NCI-H446 treated with DMSO at 0.1 percent for 48 hours (cell line): ENCODE measurements around the gene FER.

Experiments used
- DNase-seq: peaks from one replicate; lab custom pipeline; 2025; lab: John Stamatoyannopoulos, UW

Gene FER

DNA sequence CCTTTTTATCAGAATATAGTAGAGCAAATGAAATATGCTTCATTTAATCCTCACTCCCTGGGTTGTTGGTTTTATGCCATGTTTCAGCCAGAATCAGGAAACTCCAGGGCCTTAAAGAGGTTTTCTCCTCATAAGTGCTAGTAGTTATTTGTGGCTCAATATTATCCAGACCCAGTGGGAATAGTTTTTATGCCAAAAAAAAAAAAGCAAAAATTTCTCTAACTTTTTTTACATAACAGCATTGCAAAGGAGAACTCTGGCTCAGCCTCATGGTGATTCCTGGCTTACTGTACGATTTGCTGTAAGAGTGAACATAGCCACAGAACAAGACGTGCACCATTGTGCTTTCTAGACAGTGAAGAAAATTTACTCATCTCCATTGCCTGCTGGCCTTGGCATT, 429.5 kb downstream of the FER start:
- peak; percentile 67 for DNase-seq

DNA sequence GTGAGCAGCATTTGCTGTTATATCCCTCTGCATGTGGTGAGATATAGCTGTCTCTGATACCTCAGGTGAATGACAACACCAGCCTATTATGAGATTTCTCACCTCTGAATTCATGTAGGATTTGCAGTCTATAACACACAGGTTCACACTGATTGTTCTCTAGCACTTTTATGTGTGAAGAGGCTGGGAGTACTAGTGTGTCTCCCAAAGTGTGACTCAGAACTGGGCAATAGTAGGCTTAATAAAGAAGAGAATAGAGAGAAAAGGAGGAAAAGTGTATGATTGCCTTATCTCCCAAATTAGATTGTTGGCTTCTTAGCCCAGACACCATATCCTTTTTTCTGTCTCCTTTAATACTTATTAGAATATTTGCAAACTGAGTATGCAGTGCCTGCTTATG, 430.1 kb downstream of the FER start:
- no peak for DNase-seq

DNA sequence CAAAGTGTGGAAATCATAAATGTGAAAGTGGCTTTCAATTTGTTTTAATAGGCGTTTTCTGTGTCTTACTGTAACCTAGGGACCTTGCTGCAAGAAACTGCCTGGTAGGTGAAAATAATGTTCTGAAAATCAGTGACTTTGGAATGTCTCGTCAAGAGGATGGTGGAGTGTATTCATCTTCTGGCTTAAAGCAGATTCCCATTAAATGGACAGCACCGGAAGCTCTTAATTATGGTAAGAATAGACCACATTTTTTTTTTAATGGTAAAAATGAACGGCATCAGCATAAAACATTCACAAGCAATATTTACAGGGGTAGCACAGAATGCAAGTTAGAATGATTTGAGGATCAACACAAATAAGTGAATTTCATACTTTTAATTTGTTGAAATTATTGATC, 433.0 kb downstream of the FER start:
- no peak for DNase-seq

DNA sequence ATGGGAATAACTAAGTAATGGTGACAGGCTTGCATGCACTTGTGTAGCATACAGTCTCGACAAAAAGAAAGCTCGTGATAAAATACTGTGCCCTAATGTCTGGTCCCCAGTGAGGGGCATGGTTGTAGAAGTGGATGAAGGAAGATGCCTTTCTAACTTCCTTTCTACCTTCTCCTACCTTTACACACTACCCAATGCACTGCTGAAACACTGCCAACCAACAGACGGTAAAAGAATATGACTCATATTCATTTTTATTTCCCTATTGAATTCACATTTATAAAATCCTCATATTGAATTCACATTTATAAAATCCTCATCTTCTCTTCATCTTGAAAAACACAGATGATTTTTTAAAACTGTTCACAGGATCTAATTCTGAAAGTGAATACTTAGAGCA, 439.1 kb downstream of the FER start:
- no peak for DNase-seq

DNA sequence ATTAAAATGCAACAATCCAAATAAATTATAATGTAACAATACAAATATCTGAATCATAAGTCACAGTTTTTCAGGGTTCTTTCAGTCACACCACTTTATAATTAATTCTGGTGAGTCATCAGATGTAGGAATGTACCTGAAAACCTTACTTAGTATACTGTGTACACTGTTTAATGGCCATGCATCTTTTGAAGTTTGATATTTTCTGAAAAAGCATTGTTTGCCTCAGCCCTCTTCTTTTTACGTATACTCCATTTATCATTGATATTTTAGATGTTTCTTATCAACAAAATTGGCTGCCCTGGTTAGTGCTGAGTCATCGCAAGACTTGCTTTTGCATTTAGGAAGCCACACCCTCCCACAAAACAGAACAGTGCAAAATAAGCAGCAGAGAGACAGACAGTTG, 443.5 kb downstream of the FER start:
- DNase-seq, result no peak

DNA sequence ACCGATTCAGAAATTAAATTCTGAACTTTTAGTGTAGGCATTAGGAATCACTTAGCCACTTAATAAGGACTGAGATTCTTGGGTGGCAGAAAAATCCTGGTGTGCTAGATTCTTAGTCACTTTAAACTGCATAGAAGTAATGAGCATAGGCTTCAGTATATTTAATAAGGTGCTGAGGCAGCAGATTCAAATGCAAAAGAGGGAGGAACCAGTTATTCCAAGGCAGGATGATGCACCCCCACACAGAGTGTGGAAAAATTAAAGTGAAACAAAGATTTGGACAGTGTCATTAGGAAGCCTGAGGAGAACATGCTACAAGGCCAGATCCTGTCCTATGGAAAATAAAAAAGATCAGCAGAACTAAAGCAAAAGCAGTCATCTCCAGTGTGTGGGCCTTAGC, 444.3 kb downstream of the FER start:
- no peak for DNase-seq

DNA sequence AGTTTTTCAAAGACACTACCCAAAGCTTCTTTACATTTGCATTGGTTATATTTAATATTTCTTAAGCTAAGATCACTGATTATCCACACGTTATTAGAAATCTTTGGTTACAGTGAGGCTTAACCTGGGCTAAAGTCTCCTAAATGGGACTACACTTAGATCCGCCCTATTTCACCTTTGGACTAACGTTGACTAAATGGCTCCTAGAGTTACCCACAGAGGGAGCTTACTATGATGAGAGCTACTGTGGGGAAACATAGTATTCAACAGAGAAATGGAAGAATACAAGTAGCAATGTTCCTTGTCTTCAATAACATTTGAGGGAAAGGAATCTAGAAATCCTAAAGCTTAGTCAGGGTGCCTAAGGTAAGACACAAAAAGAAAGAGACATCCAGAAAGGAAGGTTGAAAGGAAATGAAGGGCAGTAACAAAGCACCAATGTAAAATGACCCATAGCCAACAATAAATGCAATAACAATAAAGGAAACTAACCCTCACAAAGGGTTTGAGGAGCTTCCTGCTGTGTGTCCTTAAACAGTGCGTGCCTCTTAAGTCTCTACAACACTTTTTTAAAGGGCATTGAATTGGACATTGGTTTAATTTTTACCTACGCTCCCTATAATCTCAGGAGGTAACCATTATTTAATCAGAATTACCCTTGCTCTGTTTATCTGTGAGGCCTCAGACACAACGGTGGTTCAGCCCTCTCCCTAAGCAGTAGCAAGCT, 445.0 kb downstream of the FER start:
- DNase-seq, result no peak

DNA sequence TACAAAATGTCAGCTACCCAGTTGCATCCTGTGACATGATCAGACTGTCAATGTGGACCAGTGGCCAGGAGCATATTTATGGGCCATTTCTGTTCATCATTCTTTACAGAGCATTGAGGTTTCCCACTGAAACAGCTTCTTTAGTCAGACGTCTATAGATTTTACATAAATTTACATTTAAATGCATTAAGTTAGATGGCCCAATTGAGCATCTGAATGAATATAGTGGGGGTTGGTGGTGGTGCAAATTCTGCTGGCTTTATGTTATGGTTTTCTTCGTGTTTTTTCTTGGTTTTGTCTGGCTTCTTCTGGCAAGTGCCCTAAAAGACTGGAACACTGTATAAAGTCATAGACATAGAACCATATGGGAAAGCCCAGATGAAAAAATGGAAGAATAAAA, 448.0 kb downstream of the FER start:
- no peak for DNase-seq

DNA sequence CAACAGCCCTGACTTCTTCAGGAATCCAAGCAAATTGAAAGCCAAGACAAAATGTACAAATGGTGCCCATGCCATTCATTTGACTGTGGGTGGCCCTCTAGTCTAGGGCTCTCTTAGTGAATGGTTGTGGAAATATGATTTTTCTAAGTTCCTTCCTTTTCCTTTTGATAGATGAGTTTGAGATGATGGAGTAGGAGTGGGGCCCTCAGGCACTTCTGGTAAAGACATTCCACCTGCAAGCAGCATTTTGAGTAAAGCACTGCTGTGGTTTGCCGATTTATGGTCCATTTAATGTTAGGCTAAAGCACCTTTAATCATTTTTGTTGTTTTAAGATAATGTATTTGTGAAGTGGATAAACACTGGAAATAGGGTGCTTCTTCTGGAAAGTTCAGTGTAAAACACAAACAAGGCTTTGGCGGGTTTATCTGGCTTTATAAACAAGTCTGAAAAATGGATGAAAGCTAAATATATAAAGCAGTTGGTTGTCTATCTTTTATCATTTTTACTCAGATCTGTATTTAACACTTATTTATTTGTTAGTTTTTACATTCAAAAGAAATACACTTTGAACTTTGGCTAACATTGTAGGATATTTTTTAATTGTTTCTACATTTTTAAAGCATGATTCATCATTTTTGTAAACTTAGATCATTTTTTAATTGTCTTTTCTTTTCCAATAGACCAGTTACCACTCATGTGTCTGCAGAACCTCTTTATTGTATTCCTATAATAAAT, 448.6 kb downstream of the FER start:
- no peak for DNase-seq

DNA sequence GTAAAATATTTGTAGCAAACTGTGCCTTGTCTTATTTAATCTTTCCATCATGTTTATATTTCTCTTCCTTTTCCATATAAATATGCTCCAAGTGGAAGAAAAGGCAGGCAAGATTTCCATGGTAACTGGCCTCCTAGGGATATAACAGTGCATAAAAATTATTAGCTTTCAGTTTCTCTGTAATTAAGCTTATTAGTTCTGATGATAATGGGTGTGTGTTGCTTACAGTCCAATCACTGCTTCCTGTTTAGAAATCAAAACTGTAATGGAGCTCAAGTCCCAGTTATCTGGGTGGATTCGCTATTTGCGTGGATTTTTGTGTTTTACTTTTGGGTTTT, 449.1 kb downstream of the FER start:
- DNase-seq, result no peak

DNA sequence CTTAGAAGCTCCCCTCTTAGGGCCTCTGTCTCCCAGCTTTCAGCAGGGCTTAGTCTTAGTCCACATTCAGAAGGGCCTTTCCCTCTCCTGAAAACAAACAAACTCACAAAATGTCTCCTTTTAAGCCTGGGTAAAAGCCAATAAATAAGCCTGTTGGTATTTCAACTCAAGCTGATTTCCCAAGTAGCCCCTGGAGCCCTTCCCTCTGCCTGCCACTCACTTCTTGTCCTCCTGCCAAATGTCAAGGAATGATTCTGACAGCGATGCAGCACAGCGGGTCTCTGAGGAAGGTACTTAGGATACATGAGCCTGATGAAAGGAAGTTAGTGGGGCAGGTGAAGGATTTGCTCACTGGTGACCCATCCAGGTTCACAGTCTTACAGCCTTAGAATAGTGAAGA, 451.6 kb downstream of the FER start:
- DNase-seq, result no peak

DNA sequence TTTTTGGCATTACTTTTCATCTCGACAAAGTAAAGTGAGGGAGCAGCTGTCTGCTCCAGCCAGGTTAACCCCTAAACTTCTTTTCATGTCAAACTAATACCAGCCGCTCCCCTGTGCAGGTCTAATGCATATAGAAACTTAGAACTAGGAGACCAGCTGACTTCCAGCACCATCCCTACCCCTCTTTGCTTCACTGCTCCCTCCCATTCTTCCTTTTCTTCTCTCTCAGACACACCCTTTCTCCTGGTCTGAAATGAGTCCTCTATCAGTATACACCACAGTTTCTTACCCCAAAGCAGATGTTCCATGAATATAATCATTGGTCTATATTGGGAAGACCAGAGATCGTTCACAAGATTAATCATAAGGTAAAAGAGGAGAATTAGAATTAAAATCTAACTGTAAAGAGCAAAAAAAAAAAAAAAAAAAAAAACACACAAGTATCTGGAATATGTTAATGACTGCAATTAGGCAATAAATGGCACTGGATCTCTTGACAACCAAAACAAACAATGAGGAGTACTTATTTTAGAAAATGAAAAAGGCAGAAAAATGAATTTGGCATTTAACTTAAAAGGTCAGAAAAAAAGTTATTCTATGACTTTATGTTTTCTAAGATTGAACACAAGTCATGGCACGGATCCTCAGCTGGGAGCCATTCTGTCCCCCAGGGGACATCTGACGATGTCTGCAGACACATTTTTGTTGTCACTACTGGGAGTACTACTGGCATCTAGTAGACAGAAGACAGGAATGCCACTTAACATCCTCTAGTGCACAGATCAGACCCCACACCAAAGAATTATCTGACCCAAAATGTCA, 452.3 kb downstream of the FER start:
- no peak for DNase-seq

DNA sequence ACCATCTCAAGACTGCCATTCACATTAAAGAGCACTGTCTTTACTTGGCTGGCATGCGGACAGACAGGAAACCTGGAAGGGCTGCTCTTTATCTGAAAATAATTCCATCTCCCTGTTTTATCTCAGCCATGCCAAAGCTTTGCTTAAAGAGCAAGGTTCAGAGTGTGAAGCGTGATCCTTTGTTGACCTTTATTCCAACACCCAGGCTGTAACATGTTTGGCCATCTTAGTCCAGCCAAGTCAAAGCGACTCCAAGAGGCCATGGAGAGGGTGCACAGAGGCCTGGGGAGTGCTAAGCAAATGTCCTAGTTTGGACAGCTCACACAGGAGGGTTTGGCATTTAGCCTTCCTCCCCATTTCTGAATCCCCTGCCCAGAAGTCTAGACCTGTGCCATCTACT, 467.3 kb downstream of the FER start:
- no peak for DNase-seq

DNA sequence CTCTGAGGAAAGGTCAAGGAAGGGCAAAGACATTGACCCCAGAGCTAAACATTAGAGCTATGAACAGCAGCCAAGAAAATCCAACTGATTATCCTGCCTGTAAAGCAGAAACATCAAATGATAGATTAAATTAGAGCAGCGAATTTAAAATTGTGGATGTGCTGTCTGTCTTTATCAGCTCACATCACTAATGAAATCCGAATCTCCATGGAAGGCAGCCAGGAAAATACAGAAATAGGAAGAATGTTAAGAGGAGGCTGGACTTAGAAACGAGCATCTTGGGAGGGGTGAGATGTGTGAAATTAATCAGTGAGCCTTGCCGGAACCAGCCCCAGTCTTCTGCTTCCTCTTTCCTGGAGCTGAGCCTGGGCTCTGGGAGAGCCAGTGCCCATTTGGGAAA, 471.1 kb downstream of the FER start:
- DNase-seq, result no peak

DNA sequence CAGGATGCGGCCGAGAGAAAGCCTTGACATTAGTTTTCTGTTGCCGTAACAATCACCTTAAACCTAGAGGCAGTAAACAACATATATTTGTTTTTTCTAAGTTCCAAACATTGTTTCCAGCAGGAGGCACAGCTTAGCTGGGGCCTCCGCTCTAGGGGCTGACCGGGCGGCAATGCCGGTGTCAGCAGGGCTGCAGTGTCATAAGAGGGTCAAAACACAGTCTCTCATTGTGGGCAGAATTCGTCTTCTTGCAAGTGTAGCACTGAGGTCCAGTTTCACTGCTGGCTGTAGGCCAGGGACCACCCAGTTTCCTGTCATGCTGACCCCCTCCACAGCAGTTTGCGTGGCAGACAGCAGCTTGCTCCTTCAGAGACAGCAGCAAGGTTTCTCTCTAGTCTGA, 475.8 kb downstream of the FER start:
- DNase-seq, result no peak

DNA sequence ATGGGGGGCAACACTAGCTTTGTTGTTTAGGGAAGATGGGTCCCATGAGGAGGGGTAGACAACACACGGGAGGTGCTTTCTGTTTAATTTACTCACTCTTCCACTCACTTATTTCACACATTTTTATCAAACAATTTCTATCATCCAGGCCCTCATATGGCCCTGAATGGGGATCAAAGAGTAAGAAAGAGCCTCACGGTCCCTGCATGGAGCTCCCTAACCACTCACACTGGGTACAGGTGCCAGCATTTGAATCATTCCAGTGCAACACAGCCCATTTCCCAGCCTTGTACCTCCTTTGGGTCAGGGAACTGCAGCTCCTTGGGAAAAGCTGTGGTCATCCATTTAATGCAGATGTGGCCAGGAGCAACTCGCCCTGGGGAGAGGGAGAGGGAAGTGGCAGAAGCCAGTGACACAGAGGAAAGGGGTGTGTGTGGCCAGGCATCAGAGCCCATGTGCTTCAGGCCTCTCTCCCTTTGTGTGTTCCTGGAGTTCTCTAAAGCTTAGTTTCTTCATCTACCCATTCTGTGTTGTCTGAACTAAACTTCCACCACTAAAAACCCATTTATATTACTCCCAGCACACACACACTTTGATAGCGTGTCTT, 476.7 kb downstream of the FER start:
- DNase-seq, result no peak

DNA sequence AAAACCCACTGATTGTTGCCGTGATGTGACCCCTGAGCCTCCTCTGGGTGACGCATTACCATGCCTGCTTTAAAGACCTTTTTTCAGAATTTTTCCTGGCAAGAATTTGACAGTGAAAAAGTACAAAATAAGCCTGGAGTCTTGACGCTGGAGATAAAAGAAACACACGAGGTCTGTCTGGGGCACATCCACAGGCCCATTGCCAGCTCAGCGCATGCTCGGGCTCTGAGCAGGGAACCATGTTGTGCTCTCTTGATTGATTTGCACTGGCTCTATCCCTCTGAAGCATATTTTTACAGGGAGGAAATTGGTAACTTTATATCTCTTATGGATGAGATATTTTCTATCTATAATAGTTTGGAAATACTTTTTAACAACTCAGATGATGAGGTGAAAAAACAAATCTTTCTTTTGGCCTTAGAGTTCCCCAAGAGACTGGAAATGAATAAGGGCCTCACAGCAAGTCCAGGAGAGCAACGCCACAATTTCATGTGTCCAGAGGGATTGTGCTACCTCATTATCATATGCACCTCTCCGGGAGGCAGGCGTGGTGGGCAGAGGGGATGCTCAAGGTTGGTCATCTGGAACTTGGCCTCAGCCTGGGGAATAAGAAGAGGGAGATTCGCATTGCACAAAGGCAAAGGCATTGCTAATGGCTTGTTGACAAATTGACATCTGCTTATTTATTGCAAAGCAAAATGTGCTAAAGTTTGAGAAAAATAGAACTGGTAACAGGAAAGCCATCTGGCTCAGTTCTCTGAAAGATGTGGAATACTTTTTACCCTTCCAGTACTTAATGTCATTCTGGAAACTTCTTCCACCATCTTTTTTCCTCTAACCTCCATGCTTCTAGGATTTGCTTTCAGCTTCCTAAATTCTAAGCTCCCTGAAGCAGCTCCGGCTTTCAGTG, 478.3 kb downstream of the FER start:
- no peak for DNase-seq

DNA sequence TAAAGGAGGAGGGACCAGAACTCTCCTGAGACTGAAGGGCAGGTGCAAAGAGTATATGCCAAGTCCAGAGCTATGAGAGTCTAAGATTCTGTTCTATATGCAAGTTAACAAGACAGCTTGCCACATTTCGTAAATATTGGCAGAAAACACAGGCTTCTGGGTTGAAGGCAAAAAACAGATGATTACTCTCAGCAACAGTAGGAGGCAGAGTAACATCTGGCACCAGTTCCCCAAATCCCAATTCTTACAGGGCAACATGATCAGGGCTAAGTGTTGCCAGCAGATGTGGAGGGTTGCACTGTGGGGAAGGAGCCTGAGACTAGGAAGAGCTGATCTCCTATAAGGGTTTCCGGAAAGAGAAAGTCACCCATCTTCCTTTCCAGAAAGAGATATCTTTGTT, 482.7 kb downstream of the FER start:
- DNase-seq, result peak; percentile 45

DNA sequence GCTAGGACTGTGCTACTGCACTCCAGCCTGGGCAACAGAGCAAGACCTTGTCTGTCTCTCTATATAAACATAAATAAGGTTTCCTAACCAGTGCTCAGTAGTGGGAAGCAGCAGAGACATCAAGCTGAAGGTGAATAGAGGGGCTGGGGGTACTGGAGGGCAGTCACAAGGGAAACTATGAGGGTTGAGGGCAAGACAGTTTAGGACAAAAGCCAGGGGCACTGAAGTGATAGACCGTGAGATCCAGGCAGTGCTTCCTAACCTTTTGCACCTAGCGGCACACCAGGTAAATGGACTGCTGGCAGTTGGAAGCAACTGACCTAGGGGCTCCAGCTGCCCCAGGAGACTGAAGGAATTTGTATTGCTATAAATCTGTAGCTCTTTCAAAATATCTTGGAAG, 483.6 kb downstream of the FER start:
- DNase-seq, result no peak

DNA sequence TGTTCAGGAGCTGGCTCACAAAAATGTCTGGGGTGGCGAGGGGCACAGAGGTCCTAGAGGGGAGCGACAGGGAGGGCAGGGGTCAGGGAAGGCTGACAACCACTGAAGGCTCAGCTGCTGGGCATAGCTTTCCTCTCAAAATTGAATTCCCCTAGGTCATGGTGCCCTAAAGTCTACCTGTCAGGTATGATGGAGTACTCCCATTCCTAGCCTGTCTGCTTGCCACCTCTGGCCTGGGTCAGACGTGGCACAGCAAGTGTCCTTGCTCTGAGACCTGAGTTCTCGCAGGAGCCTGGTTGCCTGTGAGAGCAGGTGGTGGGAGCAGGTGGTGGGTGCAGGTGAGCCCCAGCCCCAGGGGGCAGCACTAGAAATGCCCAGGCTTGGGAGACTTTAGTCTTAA, 486.7 kb downstream of the FER start:
- no peak for DNase-seq

DNA sequence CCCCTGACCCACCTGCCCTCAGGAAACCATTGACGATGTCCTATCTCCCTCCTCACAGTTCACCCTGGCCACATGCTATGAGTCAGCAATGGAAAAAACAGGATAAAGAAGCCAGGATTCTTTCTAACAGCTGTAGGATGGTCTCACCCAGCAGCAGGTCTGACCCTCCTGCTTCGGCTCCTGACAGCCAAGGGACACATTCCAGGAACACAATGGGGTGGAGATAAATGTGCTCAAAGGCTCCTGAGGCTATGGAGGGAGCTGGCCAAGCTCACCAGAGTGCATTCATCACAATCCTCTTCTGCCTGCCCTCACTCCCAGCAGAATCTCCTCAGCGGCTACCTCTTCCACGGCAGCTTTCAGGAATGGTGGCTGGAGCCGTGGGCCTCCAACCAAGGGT, 491.8 kb downstream of the FER start:
- no peak for DNase-seq

DNA sequence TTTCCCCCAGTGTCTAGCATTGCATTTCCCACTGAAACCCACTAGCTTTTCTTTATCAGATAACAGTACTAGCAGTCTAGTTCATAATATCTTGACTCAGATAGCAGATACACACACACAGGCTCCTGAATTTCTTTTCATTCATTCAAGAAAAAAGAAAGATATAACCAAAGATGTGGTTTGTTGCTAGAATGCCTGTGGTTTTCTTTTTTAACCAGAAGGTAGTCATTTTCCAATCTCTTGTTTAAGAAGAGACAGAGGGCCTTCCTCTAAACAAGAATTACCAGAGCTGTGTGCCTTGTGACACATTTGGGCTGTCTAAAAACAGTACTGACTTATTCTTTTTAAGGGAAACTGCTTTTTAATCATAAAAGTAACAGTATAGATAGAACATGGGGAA, 494.8 kb downstream of the FER start:
- DNase-seq, result no peak
